ENCODE results near the gene TMEM271. TPM values are rescaled to one million over a fixed set of nuclear protein-coding genes. Genes with fewer than 3 reads are reported as not detected.

The TMEM271 gene
- polyA plus RNA-seq, 1 donor from 2014 or later, result 16.0 TPM

DNA sequence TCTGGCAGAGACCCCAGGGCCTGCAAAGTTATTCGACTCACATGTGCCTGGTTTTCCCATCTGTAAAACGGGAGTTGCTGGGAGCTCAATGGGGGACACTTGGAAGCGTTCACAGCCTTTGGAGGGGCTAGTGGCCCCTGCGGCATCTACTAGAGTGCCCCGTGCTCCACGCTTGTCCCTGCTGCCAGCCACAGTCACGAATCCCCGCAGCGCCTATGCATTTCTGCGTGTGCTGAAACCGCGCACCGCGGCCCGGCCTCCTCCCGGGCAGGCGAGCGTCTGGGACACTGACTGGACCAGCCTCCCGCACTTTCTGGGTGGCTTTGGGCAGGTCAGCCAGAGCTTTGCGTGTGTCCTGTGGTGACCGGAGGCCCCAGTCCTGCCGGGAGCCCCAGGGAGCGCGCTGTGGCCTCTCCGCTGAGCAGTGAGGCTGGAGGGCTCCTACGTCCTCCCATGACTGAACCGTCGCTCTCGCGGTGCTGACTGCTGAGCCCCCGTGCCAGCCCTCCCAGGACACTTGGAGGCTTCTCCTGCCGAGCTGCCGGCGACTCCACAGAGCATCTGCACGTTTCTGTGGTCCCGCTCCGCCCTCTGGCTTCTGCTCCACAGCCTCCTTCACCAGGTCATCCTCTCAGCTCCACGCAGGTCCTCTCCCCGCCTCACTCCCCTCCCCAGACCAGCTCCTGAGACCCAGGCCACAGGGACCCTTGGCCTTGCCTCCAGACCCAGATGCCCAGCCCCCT is 40.7 kb downstream of the TMEM271 start:
- Histone ChIP-seq H3F3A (ENCODE audit: insufficient read depth, low read length, poor library complexity, severe bottlenecking) (no peaks in the 10 kb centered on the region), H3K36me3 (ENCODE audit: insufficient read depth, low read length) (peaks cover 8% of the 10 kb centered on the region), H4K20me1 (ENCODE audit: insufficient read depth) (no peaks in the 10 kb centered on the region), H3K27me3 (ENCODE audit: insufficient read depth, low read depth, low read length) (no peaks in the 10 kb centered on the region), H3K27ac (ENCODE audit: low read length) (no peak overlapping the region), H3K9ac (ENCODE audit: low read length) (no peak overlapping the region), H3K4me2 (ENCODE audit: low read length) (no peak overlapping the region), H3K9me3 (ENCODE audit: low read length) (no peaks in the 10 kb centered on the region), H2AFZ (ENCODE audit: low read depth, low read length) (no peak overlapping the region), H3K4me3 (ENCODE audit: low read length) (no peak overlapping the region), H3K9me2 (ENCODE audit: insufficient read depth, low read length) (no peaks in the 10 kb centered on the region), H3K79me2 (replicated peaks; ENCODE audit: insufficient read depth, low read length) (no peaks in the 10 kb centered on the region)
- no peak for TF ChIP-seq CTCF (IDR thresholded peaks at IDR 0.05; ENCODE audit: poor library complexity, severe bottlenecking)
- no peak for TF ChIP-seq TAF1 (IDR thresholded peaks at IDR 0.05; ENCODE audit: low read depth)
- no peak for TF ChIP-seq SMC3 (conservative IDR thresholded peaks at IDR 0.05; ENCODE audit: poor library complexity)
- no peak for TF ChIP-seq POLR2AphosphoS5 (IDR thresholded peaks at IDR 0.05)
- no peak for TF ChIP-seq EZH2 (IDR thresholded peaks at IDR 0.05; ENCODE audit: borderline replicate concordance, insufficient read depth, low read length, poor library complexity, severe bottlenecking)
- no peak for TF ChIP-seq REST (IDR thresholded peaks at IDR 0.05; ENCODE audit: borderline replicate concordance)
- no peak for TF ChIP-seq MXI1 (conservative IDR thresholded peaks at IDR 0.05; ENCODE audit: poor library complexity, severe bottlenecking)
- no peak for TF ChIP-seq RAD21 (conservative IDR thresholded peaks at IDR 0.05)
- no peak for TF ChIP-seq EP300 (conservative IDR thresholded peaks at IDR 0.05; ENCODE audit: poor library complexity, severe bottlenecking)

DNA sequence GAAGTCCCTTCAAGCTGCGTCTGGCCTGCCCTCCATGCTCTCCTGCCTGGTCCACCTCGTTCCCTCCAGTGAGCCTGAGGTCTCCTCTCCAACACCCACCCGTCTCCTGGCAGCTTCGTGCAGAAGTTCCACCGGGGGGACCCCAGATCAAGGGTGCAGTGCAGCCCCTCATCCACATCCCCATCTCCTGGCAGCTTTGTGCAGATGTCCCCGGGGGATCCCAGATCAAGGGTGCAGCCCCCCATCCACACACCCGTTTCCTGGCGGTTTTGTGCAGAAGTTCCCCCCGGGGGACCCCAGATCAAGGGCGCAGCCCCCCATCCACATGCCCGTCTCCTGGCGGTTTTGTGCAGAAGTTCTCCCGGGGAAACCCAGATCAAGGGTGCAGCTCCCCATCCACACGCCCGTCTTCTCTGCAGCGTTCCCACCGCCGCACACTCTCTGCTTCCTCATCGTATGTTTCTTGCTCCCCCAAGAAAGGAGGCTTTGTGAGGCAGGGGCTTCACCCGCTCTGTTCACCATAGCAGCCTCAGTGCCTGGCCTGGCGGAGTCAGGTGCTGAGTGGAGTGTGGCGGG is 41.4 kb downstream of the TMEM271 start:
- no peaks in the 10 kb centered on the region for H3F3A ChIP-seq (ENCODE audit: insufficient read depth, low read length, poor library complexity, severe bottlenecking)
- H2AFZ ChIP-seq (ENCODE audit: low read depth, low read length), result no peak overlapping the region
- no peaks in the 10 kb centered on the region for H4K20me1 ChIP-seq (ENCODE audit: insufficient read depth)
- H3K36me3 ChIP-seq (ENCODE audit: insufficient read depth, low read length), result peaks cover 8% of the 10 kb centered on the region
- no peaks in the 10 kb centered on the region for H3K9me3 ChIP-seq (ENCODE audit: low read length)
- no peak overlapping the region for H3K27ac ChIP-seq (ENCODE audit: low read length)
- H3K79me2 ChIP-seq (replicated peaks; ENCODE audit: insufficient read depth, low read length), result no peaks in the 10 kb centered on the region
- TF ChIP-seq EZH2 (IDR thresholded peaks at IDR 0.05; ENCODE audit: borderline replicate concordance, insufficient read depth, low read length, poor library complexity, severe bottlenecking) (no peak), MXI1 (conservative IDR thresholded peaks at IDR 0.05; ENCODE audit: poor library complexity, severe bottlenecking) (no peak), RAD21 (conservative IDR thresholded peaks at IDR 0.05) (no peak), EP300 (conservative IDR thresholded peaks at IDR 0.05; ENCODE audit: poor library complexity, severe bottlenecking) (no peak), SMC3 (conservative IDR thresholded peaks at IDR 0.05; ENCODE audit: poor library complexity) (no peak), TAF1 (IDR thresholded peaks at IDR 0.05; ENCODE audit: low read depth) (no peak), POLR2AphosphoS5 (IDR thresholded peaks at IDR 0.05) (no peak), REST (IDR thresholded peaks at IDR 0.05; ENCODE audit: borderline replicate concordance) (no peak), CTCF (IDR thresholded peaks at IDR 0.05; ENCODE audit: poor library complexity, severe bottlenecking) (no peak)
- no peaks in the 10 kb centered on the region for H3K27me3 ChIP-seq (ENCODE audit: insufficient read depth, low read depth, low read length)
- no peak overlapping the region for H3K9ac ChIP-seq (ENCODE audit: low read length)
- H3K9me2 ChIP-seq (ENCODE audit: insufficient read depth, low read length), result no peaks in the 10 kb centered on the region
- no peak overlapping the region for H3K4me2 ChIP-seq (ENCODE audit: low read length)
- no peak overlapping the region for H3K4me3 ChIP-seq (ENCODE audit: low read length)

Data from neural cell (in vitro differentiated cells).